Common myeloid progenitor, CD34-positive (primary cell): ENCODE measurements around the gene NELL1.

Experiments
- CTCF ChIA-PET: fragments of 350-600 bp; sonication (Branson Sonifier 250); formaldehyde crosslinking; loops from one replicate; lab custom pipeline; 2021; ENCODE audit warnings: antibody characterized with exemption; lab: Charles Lee
- POLR2A ChIA-PET: fragments of 350-600 bp; sonication (Branson Sonifier 250); formaldehyde crosslinking; loops from one replicate; lab custom pipeline; 2021; ENCODE audit warnings: antibody characterized with exemption; lab: Charles Lee
- DNase-seq, 3 donors: peaks; one replicate each; pipeline versions ENCODE4 v3.0.0 to v3.0.0-alpha.2; 2013
- H3K27ac ChIP-seq, 2 experiments: 1 replicate in 1 of 2; 2 replicates in 1 of 2; pipeline ENCODE4 v1.7.0; 2013; ENCODE audit warnings: inconsistent platforms in 2 of 2, low read length in 2 of 2, mild to moderate bottlenecking in 2 of 2, low read depth in 1 of 2, moderate library complexity in 1 of 2; ENCODE audit not compliant: severe bottlenecking in 2 of 2, insufficient read depth in 1 of 2, poor library complexity in 1 of 2
- H3K27me3 ChIP-seq, 5 experiments: replicated peaks in 2 of 5; 1 replicate in 3 of 5; 2 replicates in 2 of 5; pipeline versions ENCODE4 v1.6.1 to v1.7.0; 2013; ENCODE audit warnings: low read length in 4 of 5, mild to moderate bottlenecking in 2 of 5, moderate library complexity in 2 of 5, inconsistent platforms in 1 of 5; ENCODE audit not compliant: insufficient read depth in 5 of 5, control insufficient read depth in 4 of 5
- H3K36me3 ChIP-seq, 4 experiments: 1 replicate in 2 of 4; 2 replicates in 2 of 4; pipeline versions ENCODE4 v1.6.1 to v1.7.0; 2013; ENCODE audit warnings: low read length in 3 of 4, control low read depth in 1 of 4, mild to moderate bottlenecking in 1 of 4; ENCODE audit not compliant: control insufficient read depth in 4 of 4, insufficient read depth in 4 of 4
- H3K4me1 ChIP-seq, 4 experiments: 1 replicate in 3 of 4; 2 replicates in 1 of 4; pipeline versions ENCODE4 v1.6.1 to v1.7.1; 2013; ENCODE audit warnings: low read length in 3 of 4, mild to moderate bottlenecking in 3 of 4, control low read depth in 1 of 4, inconsistent platforms in 1 of 4, moderate library complexity in 1 of 4; ENCODE audit not compliant: control insufficient read depth in 4 of 4, insufficient read depth in 4 of 4; ENCODE audit errors: control extremely low read depth in 1 of 4
- H3K4me3 ChIP-seq, 7 experiments: 1 replicate in 4 of 7; 2 replicates in 3 of 7; pipeline versions ENCODE4 v1.5.1 to v1.7.0; 2013; ENCODE audit warnings: mild to moderate bottlenecking in 7 of 7, low read length in 6 of 7, moderate library complexity in 6 of 7, inconsistent platforms in 2 of 7, low read depth in 2 of 7, control low read depth in 1 of 7; ENCODE audit not compliant: insufficient read depth in 4 of 7, control insufficient read depth in 1 of 7; ENCODE audit errors: extremely low read depth in 1 of 7
- H3K9me3 ChIP-seq, 5 experiments: 1 replicate in 4 of 5; 2 replicates in 1 of 5; pipeline versions ENCODE4 v1.6.1 to v1.7.1; 2013; ENCODE audit warnings: low read length in 4 of 5, mild to moderate bottlenecking in 2 of 5, inconsistent platforms in 1 of 5, low read depth in 1 of 5, moderate library complexity in 1 of 5; ENCODE audit not compliant: control insufficient read depth in 4 of 5, insufficient read depth in 2 of 5; ENCODE audit errors: control extremely low read depth in 1 of 5
- WGBS: methylation state at CpG from one replicate; pipeline ENCODE4 v1.1.5; 2013; ENCODE audit not compliant: insufficient coverage; 5-methylcytosine and 5-hydroxymethylcytosine counted together

NELL1 gene

GRCh38 chr11:21177379-21177778 lies 508.0 kb downstream of the NELL1 start:
- Histone ChIP-seq H3K36me3 (no peaks in the 10 kb centered on the region), H3K4me1 (no peaks in the 10 kb centered on the region), H3K9me3 (peaks cover 0 to 2% (median 0%) of the 10 kb centered on the region in 5 experiments), H3K4me3 (no peak overlapping the region), H3K27ac (no peak overlapping the region), H3K27me3 (peaks cover 0 to 2% (median 0%) of the 10 kb centered on the region in 5 experiments)
- WGBS, result 100% methylated on average over 1 of the region's 2 CpGs
- ChIA-PET CTCF (no interaction called here), POLR2A (no interaction called here)
- DNase-seq, result no peak

- H3K36me3 ChIP-seq, result no peaks in the 10 kb centered on the region
- DNase-seq, result no peak
- ChIA-PET POLR2A (no interaction called here), CTCF (no interaction called here)
- no peaks in the 10 kb centered on the region for H3K27me3 ChIP-seq
- H3K4me1 ChIP-seq, result no peaks in the 10 kb centered on the region
- no peak overlapping the region for H3K27ac ChIP-seq
- WGBS, result no CpG with 5 or more reads among the region's 1 CpG
- H3K4me3 ChIP-seq, result no peak overlapping the region
- H3K9me3 ChIP-seq, result peaks cover 0 to 2% (median 0%) of the 10 kb centered on the region in 5 experiments
Measured at GRCh38 chr11:21179770-21180169, 510.4 kb downstream of the NELL1 start.

GRCh38 chr11:21180182-21180581 lies 510.8 kb downstream of the NELL1 start:
- Histone ChIP-seq H3K27ac (no peak overlapping the region), H3K4me1 (no peaks in the 10 kb centered on the region), H3K36me3 (no peaks in the 10 kb centered on the region), H3K27me3 (no peaks in the 10 kb centered on the region), H3K9me3 (peaks cover 0 to 2% (median 0%) of the 10 kb centered on the region in 5 experiments), H3K4me3 (no peak overlapping the region)
- 100% methylated on average over 3 of the region's 3 CpGs for WGBS
- CTCF ChIA-PET, result no interaction called here
- POLR2A ChIA-PET, result no interaction called here
- DNase-seq, result no peak

GRCh38 chr11:21185959-21186358 lies 516.6 kb downstream of the NELL1 start:
- H3K4me3 ChIP-seq, result no peak overlapping the region
- H3K36me3 ChIP-seq, result no peaks in the 10 kb centered on the region
- H3K9me3 ChIP-seq, result no peaks in the 10 kb centered on the region
- H3K27ac ChIP-seq, result no peak overlapping the region
- ChIA-PET CTCF (no interaction called here), POLR2A (no interaction called here)
- H3K27me3 ChIP-seq, result no peaks in the 10 kb centered on the region
- no peaks in the 10 kb centered on the region for H3K4me1 ChIP-seq
- DNase-seq, result no peak

- DNase-seq, result no peak
- Histone ChIP-seq H3K9me3 (no peaks in the 10 kb centered on the region), H3K27ac (no peak overlapping the region), H3K27me3 (no peaks in the 10 kb centered on the region), H3K4me1 (no peaks in the 10 kb centered on the region), H3K4me3 (no peak overlapping the region), H3K36me3 (no peaks in the 10 kb centered on the region)
- ChIA-PET CTCF (no interaction called here), POLR2A (no interaction called here)
- WGBS, result 100% methylated on average over 1 of the region's 3 CpGs
Measured at GRCh38 chr11:21190181-21190580, 520.8 kb downstream of the NELL1 start.

- no peak for DNase-seq
- ChIA-PET CTCF (no interaction called here), POLR2A (no interaction called here)
- H3K4me3 ChIP-seq, result no peak overlapping the region
- no peaks in the 10 kb centered on the region for H3K4me1 ChIP-seq
- no peaks in the 10 kb centered on the region for H3K9me3 ChIP-seq
- H3K27me3 ChIP-seq, result no peaks in the 10 kb centered on the region
- H3K27ac ChIP-seq, result no peak overlapping the region
- no peaks in the 10 kb centered on the region for H3K36me3 ChIP-seq
- 50% methylated on average over 2 of the region's 2 CpGs for WGBS
Measured at GRCh38 chr11:21195995-21196394, 526.6 kb downstream of the NELL1 start.

- ChIA-PET POLR2A (no interaction called here), CTCF (no interaction called here)
- no peak overlapping the region for H3K4me3 ChIP-seq
- H3K4me1 ChIP-seq, result no peaks in the 10 kb centered on the region
- no peak overlapping the region for H3K27ac ChIP-seq
- 95% methylated on average over 2 of the region's 3 CpGs for WGBS
- no peak for DNase-seq
- H3K27me3 ChIP-seq, result no peaks in the 10 kb centered on the region
- no peaks in the 10 kb centered on the region for H3K36me3 ChIP-seq
- no peaks in the 10 kb centered on the region for H3K9me3 ChIP-seq
Measured at GRCh38 chr11:21198498-21198897, 529.1 kb downstream of the NELL1 start.
